Gastroesophageal sphincter (tissue), 4 donors: ENCODE data around the gene TAF11L13. TPM values are rescaled to one million over a fixed set of nuclear protein-coding genes. Genes with fewer than 3 reads are reported as not detected.

Experiments
- ATAC-seq: fragments of 150-250 bp; one replicate; pipeline ENCODE4 v1.9.1; 2016; ENCODE audit warnings: mild to moderate bottlenecking, moderate library complexity
- H3K27ac ChIP-seq, 4 donors: fragments of 200-600 bp; sonication (generic) in 3 of 4; 1 replicate in 3 of 4; 2 replicates in 1 of 4; pipeline ENCODE4 v1.5.1; 2016 to 2019
- H3K27me3 ChIP-seq: fragments of 200-600 bp; sonication (generic); one replicate; pipeline ENCODE4 v1.5.1; 2019
- H3K36me3 ChIP-seq, 2 donors: fragments of 200-600 bp; sonication (generic); one replicate each; pipeline ENCODE4 v1.5.1; 2019; ENCODE audit warnings: control low read depth in 1 of 2
- H3K4me1 ChIP-seq, 3 donors: fragments of 200-600 bp; sonication (generic); 1 replicate in 2 of 3; 2 replicates in 1 of 3; pipeline ENCODE4 v1.5.1; 2016 to 2019; ENCODE audit warnings: control low read depth in 2 of 3
- H3K4me3 ChIP-seq, 2 donors: fragments of 200-600 bp; sonication (generic); one replicate each; pipeline ENCODE4 v1.5.1; 2019; ENCODE audit warnings: mild to moderate bottlenecking in 1 of 2, moderate library complexity in 1 of 2
- H3K9me3 ChIP-seq, 3 donors: fragments of 200-600 bp; sonication (generic); one replicate each; pipeline ENCODE4 v1.5.1; 2017 to 2019; ENCODE audit warnings: control low read depth in 2 of 3
- EP300 ChIP-seq: sonication (generic); formaldehyde crosslinking; IDR thresholded peaks from one replicate; pipeline ENCODE4 v1.6.1; 2017; ENCODE audit warnings: antibody characterized with exemption, mild to moderate bottlenecking
- POLR2A ChIP-seq, 2 donors: fragments of 450-650 bp; IDR thresholded peaks; one replicate each; pipeline ENCODE4 v1.6.1; 2017; ENCODE audit warnings: antibody characterized with exemption in 2 of 2, mild to moderate bottlenecking in 2 of 2, moderate library complexity in 1 of 2
- POLR2AphosphoS5 ChIP-seq: sonication (generic); formaldehyde crosslinking; IDR thresholded peaks from one replicate; pipeline ENCODE4 v1.6.1; 2017; ENCODE audit warnings: antibody characterized with exemption
- WGBS, 2 donors: methylation state at CpG; one replicate each; pipeline ENCODE4 v1.1.5; 2018; ENCODE audit warnings: low coverage in 1 of 2; 5-methylcytosine and 5-hydroxymethylcytosine counted together
- total RNA-seq, 4 donors: library from RNA; depleted of rRNA; stranded (reverse); fragments of >200 nt; gene quantifications; one replicate each; pipeline ENCODE4 v1.1.0, GENCODE V29; 2016
- TF ChIP-seq, protein P1 (sequence below), 4 experiments: fragments of 200-600 bp in 2 of 4; fragments of 450-650 bp in 2 of 4; sonication (generic) in 1 of 4; IDR thresholded peaks; one replicate each; pipeline ENCODE4 v1.5.1; 2017 to 2019; ENCODE audit warnings: antibody characterized with exemption in 4 of 4, mild to moderate bottlenecking in 2 of 4, moderate library complexity in 2 of 4

The TAF11L13 gene
- total RNA-seq, 4 donors from 2014 or later = not detected

DNA sequence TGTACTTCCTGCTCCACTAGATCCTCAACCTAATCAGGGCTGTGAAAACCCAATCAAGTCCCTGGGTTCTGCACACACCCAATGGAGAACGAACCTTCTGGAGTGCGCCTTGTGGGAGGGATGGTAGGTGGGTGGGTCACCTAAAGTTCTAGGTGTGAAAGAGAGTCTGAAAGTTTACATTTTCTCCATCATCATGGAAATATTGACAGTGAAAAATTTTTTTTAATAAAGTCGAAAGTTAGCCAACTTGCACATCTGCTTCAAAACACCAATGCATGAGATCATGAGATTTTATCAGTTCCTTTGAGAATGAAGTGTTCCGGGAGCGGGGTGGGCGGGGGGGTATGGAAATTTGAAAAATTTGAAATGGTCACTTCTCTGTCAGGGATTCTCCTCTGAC, 24.0 kb downstream of the TAF11L13 start:
- no peak for ATAC-seq
- TF ChIP-seq EP300 = no peak
- TF ChIP-seq, protein P1, sequence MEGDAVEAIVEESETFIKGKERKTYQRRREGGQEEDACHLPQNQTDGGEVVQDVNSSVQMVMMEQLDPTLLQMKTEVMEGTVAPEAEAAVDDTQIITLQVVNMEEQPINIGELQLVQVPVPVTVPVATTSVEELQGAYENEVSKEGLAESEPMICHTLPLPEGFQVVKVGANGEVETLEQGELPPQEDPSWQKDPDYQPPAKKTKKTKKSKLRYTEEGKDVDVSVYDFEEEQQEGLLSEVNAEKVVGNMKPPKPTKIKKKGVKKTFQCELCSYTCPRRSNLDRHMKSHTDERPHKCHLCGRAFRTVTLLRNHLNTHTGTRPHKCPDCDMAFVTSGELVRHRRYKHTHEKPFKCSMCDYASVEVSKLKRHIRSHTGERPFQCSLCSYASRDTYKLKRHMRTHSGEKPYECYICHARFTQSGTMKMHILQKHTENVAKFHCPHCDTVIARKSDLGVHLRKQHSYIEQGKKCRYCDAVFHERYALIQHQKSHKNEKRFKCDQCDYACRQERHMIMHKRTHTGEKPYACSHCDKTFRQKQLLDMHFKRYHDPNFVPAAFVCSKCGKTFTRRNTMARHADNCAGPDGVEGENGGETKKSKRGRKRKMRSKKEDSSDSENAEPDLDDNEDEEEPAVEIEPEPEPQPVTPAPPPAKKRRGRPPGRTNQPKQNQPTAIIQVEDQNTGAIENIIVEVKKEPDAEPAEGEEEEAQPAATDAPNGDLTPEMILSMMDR (IDR thresholded peaks at IDR 0.05) = no peak
- TF ChIP-seq POLR2AphosphoS5 = no peak
- no peak for TF ChIP-seq POLR2A (IDR thresholded peaks at IDR 0.05)
- Histone ChIP-seq H3K36me3 (no peaks in the 10 kb centered on the region), H3K27me3 (no peaks in the 10 kb centered on the region), H3K4me1 (no peaks in the 10 kb centered on the region), H3K4me3 (no peak overlapping the region), H3K27ac (no peak overlapping the region), H3K9me3 (no peaks in the 10 kb centered on the region)
- 50 to 53% methylated on average over 4 of the region's 6 CpGs for WGBS, 2 donors

DNA sequence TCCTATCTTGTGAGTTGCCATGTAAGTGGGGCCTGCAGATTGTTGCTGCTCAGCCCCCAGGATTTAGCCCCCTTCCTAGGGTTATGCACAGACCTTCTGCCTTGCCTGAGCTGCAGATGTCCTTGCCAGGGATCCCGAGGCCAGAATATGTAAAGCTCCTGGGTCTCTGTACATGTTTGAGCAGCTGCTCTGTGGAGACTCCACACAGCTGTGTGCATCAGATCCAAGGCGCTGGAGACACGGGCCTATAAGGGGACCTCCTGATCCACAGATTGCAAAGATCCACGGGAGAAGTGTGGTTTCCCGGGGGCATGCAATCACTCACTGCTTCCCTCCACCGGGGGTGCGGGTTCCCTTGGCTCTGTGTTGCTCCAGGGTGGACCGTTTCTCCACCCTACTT, 31.3 kb downstream of the TAF11L13 start:
- 73 to 82% methylated on average over 6 to 8 of the region's 8 CpGs for WGBS, 2 donors
- no peaks in the 10 kb centered on the region for H3K27me3 ChIP-seq
- TF ChIP-seq, protein P1 (IDR thresholded peaks at IDR 0.05) = no peak
- TF ChIP-seq EP300 = no peak
- TF ChIP-seq POLR2A (IDR thresholded peaks at IDR 0.05) = no peak

DNA sequence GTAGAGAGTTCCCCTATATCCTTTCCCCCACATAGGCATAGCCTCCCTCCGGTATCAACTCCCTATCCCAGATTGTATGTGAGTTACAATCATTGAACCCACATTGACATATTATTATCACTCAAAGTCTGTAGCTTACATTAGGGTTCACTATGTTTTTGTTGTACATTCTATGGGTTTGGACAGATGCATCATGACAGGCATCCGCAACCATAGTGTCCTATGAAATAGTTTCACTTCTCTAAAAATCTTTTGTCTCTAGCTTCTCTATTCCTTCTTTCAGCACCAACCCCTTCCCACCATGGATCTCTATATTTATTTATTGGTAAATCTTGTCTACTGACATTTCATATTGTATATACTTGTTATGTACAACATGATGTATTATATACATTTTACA, 33.9 kb downstream of the TAF11L13 start:
- no peaks in the 10 kb centered on the region for H3K36me3 ChIP-seq
- H3K27me3 ChIP-seq = no peaks in the 10 kb centered on the region
- TF ChIP-seq, protein P1 (IDR thresholded peaks at IDR 0.05) = no peak
- TF ChIP-seq POLR2AphosphoS5 = no peak
- no peak for TF ChIP-seq EP300
- no peak for TF ChIP-seq POLR2A (IDR thresholded peaks at IDR 0.05)
- H3K4me1 ChIP-seq = no peaks in the 10 kb centered on the region
- H3K27ac ChIP-seq = no peak overlapping the region
- peaks cover 0 to 8% (median 0%) of the 10 kb centered on the region in 3 donors for H3K9me3 ChIP-seq
- ATAC-seq = no peak
- 87 to 94% methylated on average over 2 of the region's 2 CpGs for WGBS, 2 donors
- no peak overlapping the region for H3K4me3 ChIP-seq

More for the DNA sequence above, 31.3 kb downstream of the TAF11L13 start:
- H3K27ac ChIP-seq = no peak overlapping the region
- H3K4me3 ChIP-seq = no peak overlapping the region
- peaks cover 0 to 8% (median 0%) of the 10 kb centered on the region in 3 donors for H3K9me3 ChIP-seq
- ATAC-seq = no peak
- H3K36me3 ChIP-seq = no peaks in the 10 kb centered on the region
- H3K4me1 ChIP-seq = no peaks in the 10 kb centered on the region

DNA sequence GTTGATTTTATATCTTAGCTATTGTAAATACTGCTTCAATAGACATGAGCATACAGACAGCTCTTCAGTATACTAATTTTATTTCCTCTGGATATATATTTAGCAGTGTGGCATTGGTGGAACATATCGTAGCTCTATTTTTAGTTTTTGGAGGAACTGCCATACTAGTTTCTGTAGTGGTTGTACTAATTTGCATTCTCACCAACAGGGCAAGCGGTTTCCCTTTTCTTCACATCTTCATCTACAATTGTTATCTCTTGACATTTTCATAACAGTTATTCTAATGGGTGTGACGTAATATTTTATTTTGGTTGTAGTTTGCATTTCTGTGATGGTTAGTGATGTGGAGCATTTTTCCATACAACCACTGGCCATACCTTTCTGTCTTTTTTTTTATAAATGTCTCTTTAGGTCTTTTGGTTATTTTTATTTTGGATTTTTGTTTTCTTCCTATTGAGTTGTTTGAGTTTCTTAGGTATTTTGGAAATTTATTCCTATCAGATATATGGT, 34.9 kb downstream of the TAF11L13 start:
- WGBS, 2 donors = 86 to 97% methylated on average over 3 of the region's 3 CpGs
- H3K36me3 ChIP-seq = no peaks in the 10 kb centered on the region
- H3K4me1 ChIP-seq = no peaks in the 10 kb centered on the region
- no peaks in the 10 kb centered on the region for H3K27me3 ChIP-seq
- no peak for ATAC-seq
- no peak overlapping the region for H3K4me3 ChIP-seq
- no peak overlapping the region for H3K27ac ChIP-seq
- H3K9me3 ChIP-seq = peaks cover 0 to 8% (median 0%) of the 10 kb centered on the region in 3 donors
- TF ChIP-seq POLR2AphosphoS5 (no peak), POLR2A (IDR thresholded peaks at IDR 0.05) (no peak), EP300 (no peak)
- TF ChIP-seq, protein P1 (IDR thresholded peaks at IDR 0.05) = no peak

DNA sequence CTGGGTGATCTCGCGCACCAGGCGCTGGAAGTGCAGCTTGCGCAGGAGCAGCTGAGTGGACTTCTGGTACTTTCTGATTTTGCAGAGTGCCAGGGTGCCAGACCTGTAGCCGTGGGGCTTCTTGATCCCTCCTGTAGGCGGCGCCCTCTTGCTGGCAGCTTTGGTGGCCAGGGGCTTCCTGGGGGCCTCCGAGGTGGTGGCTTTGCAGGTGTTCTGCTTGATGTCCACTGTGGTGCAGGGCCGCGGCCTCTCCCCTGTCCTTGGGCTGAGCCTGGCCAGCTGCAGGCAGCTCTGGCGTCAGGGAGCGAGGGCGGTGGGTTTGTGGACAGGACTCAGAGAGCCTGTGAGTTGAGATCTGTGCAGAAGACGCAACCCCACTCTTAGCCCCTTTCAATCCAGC, 38.5 kb downstream of the TAF11L13 start:
- TF ChIP-seq EP300 (no peak), POLR2A (IDR thresholded peaks at IDR 0.05) (no peak), POLR2AphosphoS5 (no peak)
- TF ChIP-seq, protein P1 (IDR thresholded peaks at IDR 0.05) = no peak
- Histone ChIP-seq H3K4me3 (no peak overlapping the region), H3K9me3 (no peaks in the 10 kb centered on the region), H3K36me3 (no peaks in the 10 kb centered on the region), H3K4me1 (no peaks in the 10 kb centered on the region), H3K27ac (no peak overlapping the region), H3K27me3 (no peaks in the 10 kb centered on the region)
- no peak for ATAC-seq
- no CpG with 5 or more reads among the region's 14 CpGs for WGBS, 2 donors
